GM13976 (cell line): ENCODE data around the gene ZC3H18.

Experiments used
- DNase-seq: peaks from one replicate; pipeline ENCODE4 v3.0.0; 2012; ENCODE audit warnings: low spot score
- in situ Hi-C: fragments of 300-500 bp; cut with MboI; formaldehyde crosslinking; loops from one replicate; pipeline ENCODE4 v1.12.0; 2022; ENCODE audit warnings: low sequenced_read_pairs, mixed read lengths, inconsistent platforms; ENCODE audit not compliant: unreplicated experiment
- TF ChIP-seq, protein P1 (sequence below): IDR thresholded peaks from 2 replicates; pipeline ENCODE4 v1.5.1; 2012; ENCODE audit warnings: borderline replicate concordance, mild to moderate bottlenecking; ENCODE audit not compliant: insufficient read depth; ENCODE audit errors: extremely low read depth, missing control alignments, control extremely low read depth

Gene ZC3H18

DNA sequence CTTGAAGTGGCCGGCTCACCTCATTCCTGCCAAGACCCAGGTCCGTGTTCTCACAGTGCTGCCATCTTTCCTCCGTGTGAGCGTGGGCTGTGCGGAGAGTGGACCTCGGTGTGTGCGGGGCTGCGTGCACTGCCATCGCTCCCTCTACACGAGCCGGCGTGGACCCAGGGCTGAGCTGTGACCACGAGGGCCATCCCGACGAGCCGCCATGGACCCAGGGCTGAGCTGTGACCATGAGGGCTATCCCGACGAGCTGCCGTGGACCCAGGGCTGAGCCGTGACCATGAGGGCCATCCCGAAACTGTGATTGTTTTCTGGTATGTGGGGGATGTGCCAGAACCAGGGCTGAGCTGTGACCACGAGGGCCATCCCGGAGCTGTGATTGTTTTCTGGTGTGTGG lies 101.6 kb downstream of the ZC3H18 start:
- in situ Hi-C loops = no loop called here
- TF ChIP-seq, protein P1, sequence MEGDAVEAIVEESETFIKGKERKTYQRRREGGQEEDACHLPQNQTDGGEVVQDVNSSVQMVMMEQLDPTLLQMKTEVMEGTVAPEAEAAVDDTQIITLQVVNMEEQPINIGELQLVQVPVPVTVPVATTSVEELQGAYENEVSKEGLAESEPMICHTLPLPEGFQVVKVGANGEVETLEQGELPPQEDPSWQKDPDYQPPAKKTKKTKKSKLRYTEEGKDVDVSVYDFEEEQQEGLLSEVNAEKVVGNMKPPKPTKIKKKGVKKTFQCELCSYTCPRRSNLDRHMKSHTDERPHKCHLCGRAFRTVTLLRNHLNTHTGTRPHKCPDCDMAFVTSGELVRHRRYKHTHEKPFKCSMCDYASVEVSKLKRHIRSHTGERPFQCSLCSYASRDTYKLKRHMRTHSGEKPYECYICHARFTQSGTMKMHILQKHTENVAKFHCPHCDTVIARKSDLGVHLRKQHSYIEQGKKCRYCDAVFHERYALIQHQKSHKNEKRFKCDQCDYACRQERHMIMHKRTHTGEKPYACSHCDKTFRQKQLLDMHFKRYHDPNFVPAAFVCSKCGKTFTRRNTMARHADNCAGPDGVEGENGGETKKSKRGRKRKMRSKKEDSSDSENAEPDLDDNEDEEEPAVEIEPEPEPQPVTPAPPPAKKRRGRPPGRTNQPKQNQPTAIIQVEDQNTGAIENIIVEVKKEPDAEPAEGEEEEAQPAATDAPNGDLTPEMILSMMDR = no peak
- DNase-seq = no peak

DNA sequence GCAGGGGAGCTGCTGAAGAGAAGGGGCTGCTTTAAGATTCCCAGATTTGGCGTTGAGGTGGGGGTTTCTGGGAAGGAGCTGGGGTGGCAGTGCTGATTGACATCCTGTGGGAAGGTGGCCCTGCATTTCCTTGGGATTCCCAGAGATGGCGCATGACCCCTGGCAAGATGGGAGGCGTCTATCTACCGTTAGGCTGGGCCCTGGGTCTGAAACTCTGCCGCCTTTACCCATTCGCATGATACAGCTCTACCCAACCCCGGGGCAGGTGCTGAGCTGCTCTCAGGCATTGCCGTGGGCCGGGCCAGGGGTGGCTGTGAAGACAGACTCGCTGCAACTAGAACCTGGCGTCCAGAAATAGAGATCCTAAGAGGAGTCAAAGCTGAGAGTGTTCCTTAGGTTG lies 102.6 kb downstream of the ZC3H18 start:
- in situ Hi-C loops = no loop called here
- no peak for DNase-seq
- TF ChIP-seq, protein P1 = peak; percentile 3

DNA sequence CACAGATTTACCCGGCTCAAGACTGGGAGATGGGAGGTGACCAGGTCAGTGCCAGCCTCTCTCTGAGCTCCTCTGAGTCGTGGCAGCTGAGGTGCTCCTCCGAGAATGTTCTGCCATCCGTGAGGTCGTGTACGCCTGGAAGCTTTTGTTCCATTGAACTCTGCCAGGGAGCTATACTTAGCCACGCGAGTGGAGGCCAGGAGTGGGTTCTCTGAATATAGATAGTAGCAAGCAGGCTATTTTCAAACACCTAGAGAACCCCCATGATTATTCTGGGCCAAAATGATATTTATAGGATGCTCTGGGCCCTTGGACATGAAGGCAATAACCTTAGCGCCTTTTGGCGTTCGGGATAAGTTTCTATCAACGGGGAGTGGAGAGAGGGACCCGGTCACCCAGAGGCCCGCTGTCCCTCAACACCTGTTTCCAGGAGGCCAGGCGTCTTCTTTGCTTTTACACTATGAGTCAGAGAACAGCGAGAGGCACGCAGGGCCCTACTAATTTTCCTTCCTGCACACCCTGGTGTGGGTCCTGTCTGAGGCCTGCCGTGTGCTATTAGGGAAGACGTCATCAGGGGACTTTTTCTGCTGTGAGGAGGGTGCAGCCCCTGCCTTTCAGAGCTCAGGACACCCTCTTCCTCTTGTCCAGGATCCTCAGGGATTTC lies 103.6 kb downstream of the ZC3H18 start:
- in situ Hi-C loops = no loop called here
- TF ChIP-seq, protein P1 = no peak
- DNase-seq = peak; percentile 84

DNA sequence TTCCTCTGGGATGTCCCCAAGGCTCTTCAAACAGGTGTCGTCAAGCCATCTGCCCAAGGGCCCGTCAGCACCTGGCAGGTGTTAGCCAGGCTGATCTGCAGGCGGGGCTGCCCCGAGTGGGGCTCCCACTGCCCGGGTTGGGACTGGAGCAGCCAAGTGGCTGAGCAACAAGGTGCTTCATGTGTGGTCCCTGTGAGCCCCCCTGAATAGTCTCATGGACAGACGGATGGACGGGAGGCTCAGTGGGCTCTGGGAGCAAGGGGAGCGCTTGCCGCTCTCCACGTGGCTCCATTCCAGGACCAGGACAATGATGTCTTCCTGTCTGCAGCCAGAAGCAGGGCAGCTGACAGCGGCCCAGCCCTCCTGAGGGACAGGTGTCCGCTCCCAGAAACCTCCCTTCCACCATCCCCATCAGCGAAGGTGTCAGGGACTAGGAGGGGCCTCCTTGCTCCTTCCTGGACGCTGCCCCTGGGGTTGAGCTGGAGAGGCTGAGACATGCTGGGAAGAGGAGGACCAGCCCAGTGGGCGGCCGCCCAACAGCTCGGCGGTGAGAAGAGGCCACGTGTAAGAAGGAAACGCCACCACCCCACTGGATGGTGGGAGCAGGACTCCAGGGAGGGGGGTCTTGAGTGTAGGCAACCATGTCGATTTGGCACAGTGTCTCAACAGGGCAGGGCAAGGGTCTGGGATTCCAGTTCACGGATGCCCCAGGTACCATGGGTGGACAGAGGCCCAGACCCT lies 106.5 kb downstream of the ZC3H18 start:
- in situ Hi-C loops = no loop called here
- TF ChIP-seq, protein P1 = no peak
- DNase-seq = no peak

DNA sequence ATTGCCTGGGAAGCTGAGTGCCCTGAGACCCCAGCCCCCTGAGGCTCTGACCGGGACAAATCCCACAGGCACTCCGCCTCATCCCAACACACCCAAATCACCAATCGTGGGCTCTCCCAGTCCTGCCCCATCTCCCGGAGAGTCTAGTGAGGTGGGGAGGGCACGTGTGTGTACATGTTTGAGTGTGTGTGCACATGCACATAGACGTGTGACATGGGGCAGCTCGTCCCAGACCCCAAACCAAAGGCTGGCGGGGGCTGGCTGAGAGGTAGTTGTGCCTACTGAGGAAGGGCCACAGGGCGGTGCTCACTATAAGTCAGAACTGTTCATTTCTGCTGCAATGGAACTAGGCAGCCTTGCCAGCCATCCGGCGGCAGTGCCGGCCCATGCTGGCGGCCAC lies 107.5 kb downstream of the ZC3H18 start:
- no peak for DNase-seq
- TF ChIP-seq, protein P1 = no peak
- in situ Hi-C loops = no loop called here

DNA sequence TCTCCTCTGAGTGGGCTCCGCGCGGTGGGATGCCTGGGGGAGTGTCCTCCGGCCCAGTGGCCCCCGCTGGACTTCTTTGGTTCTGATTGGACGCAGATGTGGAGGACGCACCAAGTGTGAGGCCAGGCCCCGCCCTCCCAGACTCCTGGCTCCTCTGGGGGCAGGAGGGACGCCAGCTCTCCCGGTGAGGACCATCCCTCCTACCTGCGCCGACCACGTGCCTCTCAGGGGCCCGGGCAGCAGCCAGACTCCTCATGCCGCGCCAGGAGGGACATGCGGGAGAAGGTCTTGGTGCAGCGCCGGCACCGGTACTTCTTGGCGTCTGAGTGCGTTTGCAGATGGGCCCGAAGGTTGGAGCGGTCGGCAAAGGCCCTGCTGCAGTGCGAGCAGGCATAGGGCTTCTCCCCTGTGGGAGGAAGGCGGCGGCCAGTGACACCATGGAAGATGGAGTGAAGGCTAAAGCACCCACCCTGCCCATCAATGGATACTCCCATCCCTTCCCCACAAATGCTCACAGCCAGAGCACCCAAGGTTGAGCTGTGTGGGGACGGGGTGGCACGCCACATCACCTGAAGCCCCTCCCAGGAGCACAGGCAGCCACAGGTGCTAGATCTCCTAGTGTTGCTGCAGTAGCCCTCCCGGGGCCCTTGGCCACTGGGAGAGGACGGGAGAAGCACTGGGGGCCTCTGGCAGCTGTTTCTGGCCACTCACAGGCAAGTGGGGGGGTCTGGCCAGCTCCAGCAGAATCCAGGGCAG lies 108.2 kb downstream of the ZC3H18 start:
- in situ Hi-C loops = no loop called here
- DNase-seq = no peak
- TF ChIP-seq, protein P1 = no peak
